Measurements from ENCODE around the gene INF2. TPM values are rescaled to one million over a fixed set of nuclear protein-coding genes. Genes with fewer than 3 reads are reported as not detected.
"Not testable (repeated sequence)": the region's sequence is repeated elsewhere in the genome, so short reads cannot be mapped to it uniquely, and the experiment has no call there.

Gene INF2
- total RNA-seq, 4 donors from 2014 or later: 50.9 to 104 (median 87.5) TPM

- no peak for ATAC-seq (ENCODE audit: low FRiP score)
- TF ChIP-seq, protein P1, sequence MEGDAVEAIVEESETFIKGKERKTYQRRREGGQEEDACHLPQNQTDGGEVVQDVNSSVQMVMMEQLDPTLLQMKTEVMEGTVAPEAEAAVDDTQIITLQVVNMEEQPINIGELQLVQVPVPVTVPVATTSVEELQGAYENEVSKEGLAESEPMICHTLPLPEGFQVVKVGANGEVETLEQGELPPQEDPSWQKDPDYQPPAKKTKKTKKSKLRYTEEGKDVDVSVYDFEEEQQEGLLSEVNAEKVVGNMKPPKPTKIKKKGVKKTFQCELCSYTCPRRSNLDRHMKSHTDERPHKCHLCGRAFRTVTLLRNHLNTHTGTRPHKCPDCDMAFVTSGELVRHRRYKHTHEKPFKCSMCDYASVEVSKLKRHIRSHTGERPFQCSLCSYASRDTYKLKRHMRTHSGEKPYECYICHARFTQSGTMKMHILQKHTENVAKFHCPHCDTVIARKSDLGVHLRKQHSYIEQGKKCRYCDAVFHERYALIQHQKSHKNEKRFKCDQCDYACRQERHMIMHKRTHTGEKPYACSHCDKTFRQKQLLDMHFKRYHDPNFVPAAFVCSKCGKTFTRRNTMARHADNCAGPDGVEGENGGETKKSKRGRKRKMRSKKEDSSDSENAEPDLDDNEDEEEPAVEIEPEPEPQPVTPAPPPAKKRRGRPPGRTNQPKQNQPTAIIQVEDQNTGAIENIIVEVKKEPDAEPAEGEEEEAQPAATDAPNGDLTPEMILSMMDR (IDR thresholded peaks at IDR 0.05): no peak
- no peak for DNase-seq (ENCODE audit: low spot score)
These were observed 37.0 kb upstream of the INF2 start for GRCh38 chr14:104652386-104652785.

DNA sequence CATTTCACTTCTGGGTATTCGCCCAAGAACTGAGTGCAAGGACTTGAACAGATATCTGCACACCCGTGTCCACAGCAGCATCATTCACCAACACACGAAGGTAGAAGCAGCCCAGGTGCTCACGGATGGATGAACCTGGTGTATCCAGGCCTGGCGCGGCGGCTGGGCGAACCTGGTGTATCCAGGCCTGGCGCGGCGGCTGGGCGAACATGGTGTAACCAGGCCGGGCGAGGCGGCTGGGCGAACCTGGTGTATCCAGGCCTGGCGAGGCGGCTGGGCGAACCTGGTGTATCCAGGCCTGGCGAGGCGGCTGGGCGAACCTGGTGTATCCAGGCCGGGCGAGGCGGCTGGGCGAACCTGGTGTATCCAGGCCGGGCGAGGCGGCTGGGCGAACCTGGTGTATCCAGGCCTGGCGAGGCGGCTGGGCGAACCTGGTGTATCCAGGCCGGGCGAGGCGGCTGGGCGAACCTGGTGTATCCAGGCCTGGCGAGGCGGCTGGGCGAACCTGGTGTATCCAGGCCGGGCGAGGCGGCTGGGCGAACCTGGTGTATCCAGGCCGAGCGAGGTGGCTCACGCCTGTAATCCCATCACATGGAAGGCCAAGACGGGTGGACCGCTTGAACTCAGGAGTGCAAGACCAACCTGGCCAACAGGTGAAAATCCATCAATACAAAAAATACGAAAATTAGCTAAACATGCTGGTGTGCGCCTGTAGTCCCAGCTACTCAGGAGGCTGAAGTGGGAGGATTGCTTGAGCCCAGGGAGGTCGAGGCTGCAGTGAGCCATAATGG is 36.1 kb upstream of the INF2 start:
- ATAC-seq (ENCODE audit: low FRiP score); DNase-seq (ENCODE audit: low spot score): not testable (repeated sequence)

GRCh38 chr14:104654119-104654518 is 35.3 kb upstream of the INF2 start:
- no peak for ATAC-seq (ENCODE audit: low FRiP score)

DNA sequence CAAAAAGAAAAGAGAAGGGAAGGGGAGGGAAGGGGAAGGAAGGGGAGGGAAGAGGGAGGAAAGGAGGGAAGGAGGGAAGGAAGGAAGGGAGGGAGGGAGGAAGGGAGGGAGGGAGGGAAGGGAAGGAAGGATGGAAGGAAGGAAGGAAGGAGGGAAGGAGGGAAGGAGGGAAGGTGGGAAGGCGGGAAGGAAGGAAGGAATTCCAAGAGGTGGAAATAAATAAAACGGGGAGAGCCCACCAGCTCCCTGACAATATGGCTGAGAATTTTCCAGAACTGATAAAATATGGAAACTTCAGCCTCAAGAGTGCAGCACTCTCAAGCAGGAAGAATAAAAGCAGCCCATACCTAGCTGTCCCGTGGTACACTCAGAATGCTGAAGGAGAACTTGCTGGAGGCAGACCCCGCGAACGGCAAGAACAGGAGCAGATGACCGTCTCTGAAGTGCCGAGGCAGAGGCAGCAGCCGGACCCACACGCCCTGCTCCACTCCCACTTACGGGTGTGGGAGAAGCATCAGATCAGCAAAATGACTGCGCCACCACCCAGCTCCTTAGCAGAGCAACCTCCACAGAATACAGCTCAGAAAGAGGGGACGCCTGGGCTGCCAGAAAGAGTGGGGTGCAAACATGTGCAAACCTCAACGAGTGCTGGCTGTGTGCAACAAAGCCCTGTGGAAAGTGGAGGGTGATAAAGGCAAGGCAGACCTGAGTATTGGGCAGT is 34.1 kb upstream of the INF2 start:
- DNase-seq (ENCODE audit: low spot score) (no peak), ATAC-seq (ENCODE audit: low FRiP score) (no peak)
- TF ChIP-seq, protein P1 (IDR thresholded peaks at IDR 0.05): no peak

More at GRCh38 chr14:104654119-104654518, 35.3 kb upstream of the INF2 start:
- TF ChIP-seq, protein P1 (IDR thresholded peaks at IDR 0.05): no peak
- no peak for DNase-seq (ENCODE audit: low spot score)

- ATAC-seq (ENCODE audit: low FRiP score): no peak
- no peak for DNase-seq (ENCODE audit: low spot score)
- TF ChIP-seq, protein P1 (IDR thresholded peaks at IDR 0.05): no peak
These were observed 33.3 kb upstream of the INF2 start for GRCh38 chr14:104656014-104656714.

DNA sequence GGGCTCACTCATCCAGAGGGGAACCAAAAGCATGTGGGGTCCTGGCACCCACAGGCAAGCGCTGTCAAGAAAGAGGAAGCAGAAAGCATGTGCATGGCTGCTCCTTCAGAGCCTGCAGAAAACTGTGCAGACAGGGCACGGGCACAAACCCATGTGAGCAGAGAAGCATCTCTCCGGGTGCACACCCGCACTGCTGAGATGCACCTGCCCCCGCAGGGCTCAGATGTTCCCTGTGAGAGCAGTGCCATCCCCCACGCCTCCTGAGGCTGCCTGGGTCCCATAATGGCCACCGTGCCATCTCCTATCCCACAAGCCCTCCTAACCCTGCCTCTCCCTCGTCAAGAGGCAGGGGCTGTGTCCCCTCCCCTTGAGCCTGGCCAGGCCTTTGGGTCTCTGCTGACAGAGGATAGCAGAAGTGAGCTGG is 32.3 kb upstream of the INF2 start:
- no peak for DNase-seq (ENCODE audit: low spot score)
- no peak for ATAC-seq (ENCODE audit: low FRiP score)
- TF ChIP-seq, protein P1 (IDR thresholded peaks at IDR 0.05): no peak

Measured in omental fat pad (tissue), 4 donors.